Neutrophil (primary cell): ENCODE results near the gene C1QTNF9.
A peak's percentile ranks its signal among the peaks of the same experiment; 100 is the strongest.

Experiments used
- H3K27ac ChIP-seq: fragments of 200-600 bp; sonication (generic); 2 replicates; pipeline ENCODE4 v1.5.1; 2016; ENCODE audit warnings: mild to moderate bottlenecking, moderate library complexity
- H3K27me3 ChIP-seq: fragments of 200-600 bp; sonication (generic); 2 replicates; pipeline ENCODE4 v1.6.0; 2016; ENCODE audit warnings: mild to moderate bottlenecking
- H3K36me3 ChIP-seq: fragments of 200-600 bp; sonication (generic); 2 replicates; pipeline ENCODE4 v1.5.1; 2017
- H3K4me1 ChIP-seq, 2 experiments: fragments of 200-600 bp in 1 of 2; sonication (generic) in 1 of 2; 1 replicate in 1 of 2; 2 replicates in 1 of 2; pipeline versions ENCODE4 v1.5.1 to v1.6.1; 2013 to 2016; ENCODE audit warnings: low read depth in 1 of 2, low read length in 1 of 2, mild to moderate bottlenecking in 1 of 2, moderate library complexity in 1 of 2; ENCODE audit not compliant: control insufficient read depth in 1 of 2, insufficient read depth in 1 of 2
- H3K4me3 ChIP-seq, 2 experiments: fragments of 200-600 bp in 1 of 2; sonication (generic) in 1 of 2; 1 replicate in 1 of 2; 2 replicates in 1 of 2; pipeline ENCODE4 v1.5.1; 2013 to 2016; ENCODE audit warnings: low read depth in 1 of 2, low read length in 1 of 2, mild to moderate bottlenecking in 1 of 2, moderate library complexity in 1 of 2
- H3K9me3 ChIP-seq: fragments of 200-600 bp; sonication (generic); 2 replicates; pipeline ENCODE4 v1.5.1; 2016
- TF ChIP-seq, protein P1 (sequence below): fragments of 200-600 bp; sonication (generic); IDR thresholded peaks from 2 replicates; pipeline ENCODE4 v1.5.1; 2016; ENCODE audit warnings: antibody characterized with exemption

The C1QTNF9 gene

DNA sequence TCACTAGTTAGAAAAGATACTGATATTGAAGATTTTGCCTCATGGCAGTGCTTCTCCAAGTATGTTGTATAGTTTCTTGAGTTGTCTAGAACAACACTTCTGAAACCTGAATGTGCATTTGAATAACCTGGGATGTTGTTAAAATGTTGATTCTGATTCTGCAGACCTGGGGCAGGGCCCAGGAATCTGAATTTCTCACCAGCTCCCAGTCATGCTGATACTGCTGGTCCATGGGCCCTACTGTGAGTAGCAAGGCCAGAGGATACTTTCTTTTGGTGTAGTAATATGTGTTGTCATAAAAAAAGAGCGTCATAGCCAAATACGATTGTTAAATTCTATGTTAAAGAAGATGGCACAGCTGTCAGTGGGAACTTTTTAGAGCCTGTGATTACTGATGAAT lies 41.6 kb upstream of the C1QTNF9 start:
- no peaks in the 10 kb centered on the region for H3K9me3 ChIP-seq
- peak overlapping the region; percentile 71 for H3K27ac ChIP-seq
- H3K4me3 ChIP-seq: peak overlapping the region in 1 of 2 experiments; percentile 26
- peaks cover 34 to 45% of the 10 kb centered on the region in 2 experiments for H3K4me1 ChIP-seq
- H3K27me3 ChIP-seq: no peaks in the 10 kb centered on the region
- H3K36me3 ChIP-seq: no peaks in the 10 kb centered on the region
- TF ChIP-seq, protein P1, sequence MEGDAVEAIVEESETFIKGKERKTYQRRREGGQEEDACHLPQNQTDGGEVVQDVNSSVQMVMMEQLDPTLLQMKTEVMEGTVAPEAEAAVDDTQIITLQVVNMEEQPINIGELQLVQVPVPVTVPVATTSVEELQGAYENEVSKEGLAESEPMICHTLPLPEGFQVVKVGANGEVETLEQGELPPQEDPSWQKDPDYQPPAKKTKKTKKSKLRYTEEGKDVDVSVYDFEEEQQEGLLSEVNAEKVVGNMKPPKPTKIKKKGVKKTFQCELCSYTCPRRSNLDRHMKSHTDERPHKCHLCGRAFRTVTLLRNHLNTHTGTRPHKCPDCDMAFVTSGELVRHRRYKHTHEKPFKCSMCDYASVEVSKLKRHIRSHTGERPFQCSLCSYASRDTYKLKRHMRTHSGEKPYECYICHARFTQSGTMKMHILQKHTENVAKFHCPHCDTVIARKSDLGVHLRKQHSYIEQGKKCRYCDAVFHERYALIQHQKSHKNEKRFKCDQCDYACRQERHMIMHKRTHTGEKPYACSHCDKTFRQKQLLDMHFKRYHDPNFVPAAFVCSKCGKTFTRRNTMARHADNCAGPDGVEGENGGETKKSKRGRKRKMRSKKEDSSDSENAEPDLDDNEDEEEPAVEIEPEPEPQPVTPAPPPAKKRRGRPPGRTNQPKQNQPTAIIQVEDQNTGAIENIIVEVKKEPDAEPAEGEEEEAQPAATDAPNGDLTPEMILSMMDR: no peak

DNA sequence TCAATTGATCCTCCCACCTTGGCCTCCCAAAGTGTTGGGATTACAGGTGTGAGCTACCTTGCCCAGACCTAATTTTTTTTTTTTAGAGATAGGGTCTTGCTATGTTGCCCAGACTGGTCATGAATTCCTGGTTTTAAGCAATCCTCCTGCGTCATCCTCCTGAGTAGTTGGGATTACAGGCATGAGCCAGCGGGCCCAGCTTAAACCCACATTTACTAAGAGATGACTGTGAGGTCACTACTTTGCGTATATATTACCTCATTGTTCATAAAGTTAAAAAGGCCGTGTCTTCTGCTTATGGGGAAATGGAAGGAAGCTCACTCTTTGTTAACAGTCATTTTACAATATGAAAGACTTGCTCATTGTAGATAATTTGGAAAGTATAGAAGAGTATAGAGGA lies 39.6 kb upstream of the C1QTNF9 start:
- H3K27ac ChIP-seq: peak overlapping the region; percentile 86
- H3K4me3 ChIP-seq: peak overlapping the region in 1 of 2 experiments; percentile 75
- H3K27me3 ChIP-seq: no peaks in the 10 kb centered on the region
- H3K36me3 ChIP-seq: no peaks in the 10 kb centered on the region
- no peaks in the 10 kb centered on the region for H3K9me3 ChIP-seq
- H3K4me1 ChIP-seq: peaks cover 54 to 65% of the 10 kb centered on the region in 2 experiments
- TF ChIP-seq, protein P1: no peak

DNA sequence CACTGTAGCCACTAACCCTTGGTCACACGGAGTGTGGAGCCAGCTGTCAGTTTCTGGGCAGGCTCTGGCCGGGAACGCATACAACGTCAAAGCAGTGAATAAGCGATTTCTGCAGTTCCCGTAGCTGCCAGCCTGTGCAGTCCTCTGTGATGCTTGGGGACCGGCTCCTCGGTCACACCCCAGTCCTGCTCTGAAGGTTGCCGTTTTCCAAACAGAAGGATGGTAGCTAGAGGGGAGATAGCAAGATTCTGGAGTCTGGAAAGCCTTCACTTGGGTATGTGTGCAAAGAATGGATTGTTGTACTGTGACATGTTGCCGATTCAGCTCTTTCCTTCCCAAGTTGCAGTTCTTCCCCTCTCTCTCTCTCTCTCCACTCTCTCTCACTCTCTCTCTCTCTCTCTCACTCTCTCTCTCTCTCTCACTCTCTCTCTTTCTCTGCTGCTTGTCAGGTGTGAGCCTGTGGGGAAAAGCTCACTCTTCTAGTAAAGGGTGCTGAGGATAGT lies 38.7 kb upstream of the C1QTNF9 start:
- Histone ChIP-seq H3K36me3 (no peaks in the 10 kb centered on the region), H3K4me3 (peak overlapping the region; percentile 70 to 75), H3K4me1 (peaks cover 61 to 73% of the 10 kb centered on the region in 2 experiments), H3K27me3 (no peaks in the 10 kb centered on the region), H3K27ac (peak overlapping the region; percentile 86), H3K9me3 (no peaks in the 10 kb centered on the region)
- TF ChIP-seq, protein P1: no peak

DNA sequence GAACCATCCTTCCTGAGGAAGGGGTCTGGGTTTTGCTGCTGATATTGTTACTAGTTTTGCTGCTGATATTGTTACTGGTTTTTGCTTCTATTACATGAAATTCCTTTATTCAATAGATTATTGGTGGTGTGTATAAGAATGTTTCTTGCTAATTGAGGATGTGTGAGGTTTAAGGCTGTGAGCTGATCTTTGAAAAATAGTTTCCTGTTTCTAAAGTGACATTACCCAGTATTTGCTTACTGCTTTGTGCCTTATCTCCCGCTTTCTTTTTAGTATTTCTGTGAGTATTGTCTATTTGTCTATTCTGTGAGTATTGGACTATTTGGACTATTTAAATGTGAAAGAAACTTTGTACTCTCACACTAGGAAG lies 38.2 kb upstream of the C1QTNF9 start:
- H3K36me3 ChIP-seq: no peaks in the 10 kb centered on the region
- no peaks in the 10 kb centered on the region for H3K9me3 ChIP-seq
- peaks cover 66 to 79% of the 10 kb centered on the region in 2 experiments for H3K4me1 ChIP-seq
- H3K27ac ChIP-seq: peak overlapping the region; percentile 86
- TF ChIP-seq, protein P1: no peak
- H3K27me3 ChIP-seq: no peaks in the 10 kb centered on the region
- H3K4me3 ChIP-seq: peak overlapping the region; percentile 70 to 75

DNA sequence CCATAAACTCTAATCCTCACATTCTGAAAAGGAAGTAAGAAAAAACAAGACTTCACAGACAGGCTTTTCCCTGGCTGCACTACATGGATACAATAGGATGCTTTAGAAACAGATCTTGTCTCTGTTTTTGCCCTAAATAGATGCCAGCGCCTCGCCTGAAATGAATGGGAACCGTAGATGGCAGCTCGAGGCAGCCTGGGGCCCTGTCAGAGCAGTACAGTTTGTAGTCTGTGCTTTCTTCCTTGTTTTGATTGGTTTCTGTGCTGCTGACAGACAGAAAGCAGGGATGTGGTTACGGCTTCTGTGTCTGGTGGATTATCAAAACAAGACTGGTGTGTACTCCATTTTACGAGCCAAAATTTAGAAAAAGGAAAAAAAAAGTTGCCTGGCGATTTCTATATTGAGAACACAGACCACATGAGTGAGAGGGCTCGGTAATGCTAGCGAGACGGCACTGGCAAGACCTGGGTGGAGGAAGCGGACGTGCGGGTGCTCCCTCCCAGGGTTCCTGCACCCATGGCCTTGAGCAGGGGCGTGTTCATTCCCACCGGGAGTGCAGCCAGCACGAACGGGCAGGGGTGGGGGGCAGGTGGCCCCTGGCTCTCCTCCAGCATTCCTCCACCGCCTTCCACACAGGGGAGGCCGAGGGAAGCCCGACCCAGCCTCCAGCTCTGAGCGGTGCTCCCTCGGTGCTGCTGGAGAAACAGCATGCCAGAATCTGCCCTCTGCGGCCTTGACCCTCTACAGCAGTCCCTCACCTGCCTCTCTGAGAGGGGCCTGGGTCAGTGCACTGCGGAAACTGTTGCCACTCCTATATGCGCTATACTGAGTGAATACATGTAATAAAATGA lies 37.6 kb upstream of the C1QTNF9 start:
- no peaks in the 10 kb centered on the region for H3K27me3 ChIP-seq
- no peaks in the 10 kb centered on the region for H3K36me3 ChIP-seq
- TF ChIP-seq, protein P1: no peak
- peak overlapping the region; percentile 86 for H3K27ac ChIP-seq
- peak overlapping the region; percentile 70 to 75 for H3K4me3 ChIP-seq
- peaks cover 71 to 84% of the 10 kb centered on the region in 2 experiments for H3K4me1 ChIP-seq
- no peaks in the 10 kb centered on the region for H3K9me3 ChIP-seq
